H1 (cell line): ENCODE data around the gene NR5A1. TPM values are rescaled to one million over a fixed set of nuclear protein-coding genes. Genes with fewer than 3 reads are reported as not detected.

Source experiments
- CTCF ChIA-PET: fragments of 300-600 bp; sonication (Branson Sonifier 250); formaldehyde crosslinking; loops from one replicate; lab custom pipeline; 2021; ENCODE audit not compliant: partially characterized antibody; lab: Charles Lee
- POLR2A ChIA-PET: fragments of 300-600 bp; sonication (Branson Sonifier 250); formaldehyde crosslinking; loops from one replicate; lab custom pipeline; 2021; ENCODE audit warnings: inconsistent platforms; ENCODE audit not compliant: partially characterized antibody; lab: Charles Lee
- DNase-seq, 2 experiments: peaks; one replicate each; pipeline versions ENCODE4 v3.0.0 to v3.0.0-alpha.2; 2010 to 2022; ENCODE audit warnings: low spot score in 2 of 2, low read depth in 1 of 2, mixed read lengths in 1 of 2
- FAIRE-seq: peaks from 2 replicates; lab custom pipeline; 2011; peaks lifted over from hg19 to GRCh38; lab: Jason Lieb, UNC
- H2AFZ ChIP-seq: 2 replicates; pipeline ENCODE4 v1.8.1; 2012; ENCODE audit warnings: low read length, inconsistent platforms
- H2AK5ac ChIP-seq: 2 replicates; pipeline ENCODE4 v1.6.1; 2013; ENCODE audit warnings: low read depth, low read length
- H2BK120ac ChIP-seq: replicated peaks from 2 replicates; pipeline ENCODE3; 2013; ENCODE audit warnings: low read depth, low read length, inconsistent platforms
- H2BK12ac ChIP-seq: 2 replicates; pipeline ENCODE4 v1.6.1; 2013; ENCODE audit warnings: low read depth, low read length
- H2BK15ac ChIP-seq: 2 replicates; pipeline ENCODE4 v1.6.1; 2013; ENCODE audit warnings: low read length
- H2BK20ac ChIP-seq: 2 replicates; pipeline ENCODE4 v1.6.1; 2013; ENCODE audit warnings: low read length
- H2BK5ac ChIP-seq: 2 replicates; pipeline ENCODE4 v1.6.1; 2013; ENCODE audit warnings: low read depth, low read length
- H3K14ac ChIP-seq: 2 replicates; pipeline ENCODE4 v1.6.1; 2013; ENCODE audit warnings: inconsistent platforms; ENCODE audit not compliant: insufficient read length
- H3K18ac ChIP-seq: 2 replicates; pipeline ENCODE4 v1.6.1; 2013; ENCODE audit warnings: low read length; ENCODE audit errors: extremely low read depth
- H3K23ac ChIP-seq: 2 replicates; pipeline ENCODE4 v1.6.1; 2013; ENCODE audit warnings: inconsistent platforms; ENCODE audit not compliant: insufficient read length
- H3K23me2 ChIP-seq: 2 replicates; pipeline ENCODE4 v1.6.1; 2013; ENCODE audit warnings: low read depth, low read length
- H3K27ac ChIP-seq: 2 replicates; pipeline ENCODE4 v1.6.1; 2011; ENCODE audit warnings: low read depth, low read length, inconsistent platforms
- H3K27me3 ChIP-seq, 4 experiments: replicated peaks in 1 of 4; 1 replicate in 1 of 4; 2 replicates in 3 of 4; pipeline versions ENCODE4 v1.6.1 to v1.8.1; 2011 to 2013; ENCODE audit warnings: low read length in 3 of 4, mild to moderate bottlenecking in 3 of 4, inconsistent platforms in 2 of 4, mixed read lengths in 2 of 4, moderate library complexity in 1 of 4; ENCODE audit not compliant: control insufficient read depth in 3 of 4, insufficient read depth in 3 of 4; ENCODE audit errors: extremely low read depth in 1 of 4
- H3K36me3 ChIP-seq, 4 experiments: 2 replicates each; pipeline versions ENCODE4 v1.6.1 to v1.8.1; 2011 to 2013; ENCODE audit warnings: mild to moderate bottlenecking in 4 of 4, low read length in 3 of 4, moderate library complexity in 2 of 4, control low read depth in 1 of 4, inconsistent platforms in 1 of 4; ENCODE audit not compliant: insufficient read depth in 4 of 4, control insufficient read depth in 2 of 4
- H3K4ac ChIP-seq: replicated peaks from 2 replicates; pipeline ENCODE3; 2013; ENCODE audit warnings: low read length, low read depth, mixed read lengths, inconsistent platforms; ENCODE audit not compliant: insufficient read length
- H3K4me1 ChIP-seq, 4 experiments: replicated peaks in 1 of 4; 1 replicate in 1 of 4; 2 replicates in 3 of 4; pipeline versions ENCODE4 v1.6.1 to v1.8.1; 2011 to 2013; ENCODE audit warnings: low read length in 3 of 4, inconsistent platforms in 2 of 4, mixed read lengths in 1 of 4; ENCODE audit not compliant: insufficient read depth in 4 of 4, control insufficient read depth in 3 of 4
- H3K4me2 ChIP-seq, 2 experiments: 2 replicates each; pipeline versions ENCODE4 v1.6.1 to v1.8.1; 2011 to 2013; ENCODE audit warnings: low read depth in 2 of 2, low read length in 2 of 2, control low read depth in 1 of 2, inconsistent platforms in 1 of 2, mild to moderate bottlenecking in 1 of 2; ENCODE audit not compliant: insufficient read depth in 1 of 2
- H3K4me3 ChIP-seq, 4 experiments: fragments of 200-600, 300-600 bp in 1 of 4; sonication (generic), shearing (Covaris generic), sonication (Bioruptor Twin) in 1 of 4; 2 replicates each; pipeline versions ENCODE4 v1.5.1 to v1.8.1; 2011 to 2016; ENCODE audit warnings: low read length in 4 of 4, low read depth in 3 of 4, control low read depth in 2 of 4, inconsistent platforms in 2 of 4, mild to moderate bottlenecking in 2 of 4, mixed read lengths in 1 of 4, moderate library complexity in 1 of 4; ENCODE audit not compliant: insufficient read depth in 2 of 4; ENCODE audit errors: extremely low read depth in 1 of 4
- H3K56ac ChIP-seq: replicated peaks from 2 replicates; pipeline ENCODE3; 2013; ENCODE audit warnings: low read depth, mild to moderate bottlenecking, mixed read lengths, low read length, inconsistent platforms; ENCODE audit not compliant: insufficient read length
- H3K79me1 ChIP-seq: 2 replicates; pipeline ENCODE4 v1.6.1; 2013; ENCODE audit warnings: low read depth, low read length, control low read depth
- H3K79me2 ChIP-seq, 2 experiments: 2 replicates each; pipeline versions ENCODE4 v1.6.1 to v1.8.1; 2012 to 2013; ENCODE audit warnings: low read length in 2 of 2, mild to moderate bottlenecking in 2 of 2, inconsistent platforms in 1 of 2; ENCODE audit not compliant: insufficient read depth in 2 of 2, control insufficient read depth in 1 of 2
- H3K9ac ChIP-seq, 4 experiments: replicated peaks in 1 of 4; 1 replicate in 1 of 4; 2 replicates in 3 of 4; pipeline versions ENCODE4 v1.6.1 to v1.8.1; 2011 to 2013; ENCODE audit warnings: low read depth in 3 of 4, low read length in 3 of 4, control low read depth in 2 of 4, mild to moderate bottlenecking in 2 of 4, moderate library complexity in 2 of 4, inconsistent platforms in 1 of 4; ENCODE audit errors: extremely low read depth in 1 of 4
- H3K9me3 ChIP-seq, 2 experiments: 2 replicates each; pipeline versions ENCODE4 v1.6.1 to v1.8.1; 2012 to 2013; ENCODE audit warnings: mild to moderate bottlenecking in 2 of 2, moderate library complexity in 2 of 2, control low read depth in 1 of 2, inconsistent platforms in 1 of 2, low read depth in 1 of 2, low read length in 1 of 2, mixed read lengths in 1 of 2; ENCODE audit not compliant: insufficient read depth in 2 of 2
- H4K20me1 ChIP-seq, 2 experiments: replicated peaks in 1 of 2; 2 replicates each; pipeline versions ENCODE3 to v1.8.1; 2011 to 2013; ENCODE audit warnings: inconsistent platforms in 2 of 2, low read length in 2 of 2, mild to moderate bottlenecking in 1 of 2; ENCODE audit not compliant: insufficient read depth in 2 of 2, control insufficient read depth in 1 of 2
- H4K5ac ChIP-seq: 2 replicates; pipeline ENCODE4 v1.6.1; 2013; ENCODE audit warnings: low read length, low read depth, mixed read lengths, inconsistent platforms; ENCODE audit not compliant: insufficient read length
- H4K8ac ChIP-seq: 2 replicates; pipeline ENCODE4 v1.8.0; 2013; ENCODE audit warnings: mild to moderate bottlenecking, moderate library complexity, low read length, inconsistent platforms; ENCODE audit not compliant: insufficient read depth; ENCODE audit errors: extremely low read depth
- H4K91ac ChIP-seq: replicated peaks from 2 replicates; pipeline ENCODE3; 2013; ENCODE audit warnings: low read length, mixed read lengths, inconsistent platforms; ENCODE audit not compliant: insufficient read length
- BACH1 ChIP-seq: IDR thresholded peaks from 2 replicates; pipeline ENCODE4 v1.6.1; 2012; ENCODE audit warnings: low read length, improper control_type of control experiment
- BRCA1 ChIP-seq: IDR thresholded peaks from 2 replicates; pipeline ENCODE4 v1.6.1; 2012; ENCODE audit warnings: low read depth, low read length, improper control_type of control experiment
- CHD1 ChIP-seq: IDR thresholded peaks from 2 replicates; pipeline ENCODE4 v1.6.1; 2012; ENCODE audit warnings: low read depth, low read length, improper control_type of control experiment
- EGR1 ChIP-seq: IDR thresholded peaks from 2 replicates; pipeline ENCODE4 v1.6.1; 2011; ENCODE audit warnings: low read depth, low read length, borderline replicate concordance
- EZH2 ChIP-seq: fragments of 200-600 bp; sonication (generic); IDR thresholded peaks from 2 replicates; pipeline ENCODE4 v1.7.1; 2012; ENCODE audit warnings: low read depth, mild to moderate bottlenecking, moderate library complexity, low read length, inconsistent platforms; ENCODE audit not compliant: severe bottlenecking
- GABPA ChIP-seq: IDR thresholded peaks from 2 replicates; pipeline ENCODE4 v1.6.1; 2011; ENCODE audit warnings: mild to moderate bottlenecking, low read length, moderate library complexity, borderline replicate concordance; ENCODE audit not compliant: insufficient read depth
- KDM1A ChIP-seq: fragments of 200-600, 300-600 bp; sonication (generic); IDR thresholded peaks from 2 replicates; pipeline ENCODE4 v1.7.1; 2016; ENCODE audit warnings: mild to moderate bottlenecking, low read length, borderline replicate concordance
- NANOG ChIP-seq: IDR thresholded peaks from 2 replicates; pipeline ENCODE4 v1.6.1; 2011; ENCODE audit warnings: low read length, low read depth, mild to moderate bottlenecking, inconsistent platforms; ENCODE audit not compliant: insufficient read depth, poor library complexity, severe bottlenecking
- PHF8 ChIP-seq: fragments of 200-600 bp; sonication (generic); conservative IDR thresholded peaks from 2 replicates; pipeline ENCODE4 v1.7.1; 2012; ENCODE audit warnings: low read depth, mild to moderate bottlenecking, inconsistent platforms, low read length, moderate library complexity
- POU5F1 ChIP-seq: IDR thresholded peaks from 2 replicates; pipeline ENCODE4 v1.6.1; 2011; ENCODE audit warnings: low read depth, mild to moderate bottlenecking, low read length, moderate library complexity
- RNF2 ChIP-seq: fragments of 200-900, 300-1000 bp; sonication (generic); IDR thresholded peaks from 2 replicates; pipeline ENCODE4 v1.7.1; 2016; ENCODE audit warnings: borderline replicate concordance, low read depth, mild to moderate bottlenecking, antibody characterized with exemption, low read length; ENCODE audit not compliant: poor library complexity, severe bottlenecking; ENCODE audit errors: missing control alignments
- RXRA ChIP-seq: IDR thresholded peaks from 2 replicates; pipeline ENCODE4 v1.6.1; 2011; ENCODE audit warnings: low read depth, mild to moderate bottlenecking, low read length, moderate library complexity; ENCODE audit not compliant: insufficient read depth
- SP1 ChIP-seq: IDR thresholded peaks from 2 replicates; pipeline ENCODE4 v1.6.1; 2011; ENCODE audit warnings: low read depth, low read length
- TAF7 ChIP-seq: optimal IDR thresholded peaks from 2 replicates; pipeline ENCODE3; 2011; ENCODE audit warnings: low read depth, mild to moderate bottlenecking, inconsistent platforms, low read length, moderate library complexity, borderline replicate concordance
- WGBS, 2 experiments: shearing (Covaris generic) in 1 of 2; methylation state at CpG; one replicate each; pipeline versions ENCODE4 v1.1.6 to v1.1.7; 2013 to 2015; ENCODE audit warnings: low lambda C conversion rate in 2 of 2, mixed read lengths in 2 of 2, inconsistent platforms in 1 of 2, low coverage in 1 of 2, missing lambda C conversion rate in 1 of 2; ENCODE audit not compliant: insufficient replicate concordance in 2 of 2, insufficient coverage in 1 of 2, insufficient read length in 1 of 2; ENCODE audit errors: extremely low coverage in 1 of 2, missing lambda C conversion rate in 1 of 2; 5-methylcytosine and 5-hydroxymethylcytosine counted together
- polyA plus RNA-seq, 7 experiments: library from polyadenylated mRNA; depleted of rRNA in 3 of 7; stranded (reverse) in 5 of 7; unstranded in 2 of 7; fragments of >200 nt in 5 of 7; fragments of 200-250 nt in 2 of 7; gene quantifications; 1 replicate in 5 of 7; 2 replicates in 1 of 7; 4 replicates in 1 of 7; pipeline versions ENCODE4 v1.2.1 to v1.2.3, GENCODE V29; 2011 to 2013; ENCODE audit warnings: missing spikeins in 2 of 7, mixed read lengths in 2 of 7
- total RNA-seq: library from RNA; stranded (reverse); fragmentation: NEBNext Ultra II Directional; extraction: Animal tissue kit (Norgen Biotek cat#: 25700); gene quantifications from 2 replicates; pipeline ENCODE4 v1.2.1, GENCODE V29; 2021

The NR5A1 gene
- total and polyA plus RNA-seq, 2 of the 8 experiments (the other 6 are each of a cell fraction or from before 2014, with no cell fraction given) = 0.29 to 0.58 TPM

GRCh38 chr9:124526174-124526573 lies 19.0 kb upstream of the NR5A1 start:
- no peaks in the 10 kb centered on the region for H3K27me3 ChIP-seq
- no peak overlapping the region for H3K56ac ChIP-seq
- WGBS, 2 experiments = 87% methylated on average over 2 of the region's 2 CpGs; no CpG with 5 or more reads in 1 of the 2 experiments
- H2BK20ac ChIP-seq = no peak overlapping the region
- FAIRE-seq (no peak), DNase-seq (no peak)
- H4K8ac ChIP-seq = no peak overlapping the region
- no peaks in the 10 kb centered on the region for H3K9me3 ChIP-seq
- peaks cover 0 to 2% of the 10 kb centered on the region in 2 experiments for H4K20me1 ChIP-seq
- no peak overlapping the region for H2AFZ ChIP-seq
- no peak overlapping the region for H3K4ac ChIP-seq
- no peak overlapping the region for H2BK12ac ChIP-seq
- H2BK5ac ChIP-seq = no peak overlapping the region
- H2BK120ac ChIP-seq = no peak overlapping the region
- no peak overlapping the region for H4K91ac ChIP-seq
- H3K4me3 ChIP-seq = no peak overlapping the region
- H3K14ac ChIP-seq = no peak overlapping the region
- H3K23ac ChIP-seq = no peak overlapping the region
- H3K9ac ChIP-seq = no peak overlapping the region
- ChIA-PET CTCF (interaction anchor here (0.6 to 19.2 kb wide), 7 partner anchors 8 to 332 kb away, joined by 3 to 234 read pairs (median 3); no protein-coding TSS in a partner anchor), POLR2A (no interaction called here)
- H2BK15ac ChIP-seq = no peak overlapping the region
- H3K79me2 ChIP-seq = no peaks in the 10 kb centered on the region
- H3K18ac ChIP-seq = no peak overlapping the region
- H3K36me3 ChIP-seq = peaks cover 0 to 33% (median 18%) of the 10 kb centered on the region in 4 experiments; a peak in 7 of 8 replicates
- H3K27ac ChIP-seq = no peak overlapping the region
- H2AK5ac ChIP-seq = no peak overlapping the region
- no peak overlapping the region for H4K5ac ChIP-seq
- H3K4me2 ChIP-seq = no peak overlapping the region
- no peaks in the 10 kb centered on the region for H3K79me1 ChIP-seq
- peaks cover 1% of the 10 kb centered on the region; the same call in 1 of the 2 replicates for H3K23me2 ChIP-seq
- H3K4me1 ChIP-seq = no peaks in the 10 kb centered on the region
- TF ChIP-seq POU5F1 (no peak), KDM1A (no peak), BRCA1 (no peak), TAF7 (no peak), RXRA (no peak), EGR1 (no peak), PHF8 (no peak), SP1 (no peak), RNF2 (no peak), NANOG (no peak), CHD1 (no peak), EZH2 (no peak), GABPA (no peak), BACH1 (no peak)
